Kidney epithelial cell (primary cell): ENCODE data around the gene ADCY3. TPM values are rescaled to one million over a fixed set of nuclear protein-coding genes. Genes with fewer than 3 reads are reported as not detected.

Experiments used
- DNase-seq: peaks from one replicate; pipeline ENCODE4 v3.0.0-alpha.2; 2010; ENCODE audit warnings: low read depth
- H3K27me3 ChIP-seq: 2 replicates; pipeline ENCODE4 v1.6.0; 2011; ENCODE audit warnings: low read length; ENCODE audit not compliant: control insufficient read depth, insufficient read depth
- H3K36me3 ChIP-seq: 2 replicates; pipeline ENCODE4 v1.5.1; 2011; ENCODE audit warnings: low read length; ENCODE audit not compliant: control insufficient read depth, insufficient read depth
- H3K4me3 ChIP-seq: 2 replicates; pipeline ENCODE4 v1.5.1; 2011; ENCODE audit warnings: low read depth, mild to moderate bottlenecking, control low read depth, low read length
- CTCF ChIP-seq: IDR thresholded peaks from 2 replicates; pipeline ENCODE4 v1.5.1; 2011; ENCODE audit warnings: mild to moderate bottlenecking, moderate library complexity, low read length, control low read depth, inconsistent platforms; ENCODE audit not compliant: insufficient read depth, poor library complexity, severe bottlenecking
- total RNA-seq: library from RNA; depleted of rRNA; stranded (reverse); fragments of >200 nt; gene quantifications from 2 replicates; pipeline ENCODE4 v1.2.3, GENCODE V29; 2015

ADCY3 gene
- total RNA-seq, 1 donor from 2014 or later: 24.5 TPM

- Histone ChIP-seq H3K4me3 (no peak overlapping the region), H3K36me3 (no peaks in the 10 kb centered on the region), H3K27me3 (no peaks in the 10 kb centered on the region)
- no peak for TF ChIP-seq CTCF
- no peak for DNase-seq
Observed at GRCh38 chr2:24930768-24931167, 10.7 kb upstream of the ADCY3 start.

GRCh38 chr2:24929230-24929629 lies 9.2 kb upstream of the ADCY3 start:
- no peak for DNase-seq
- TF ChIP-seq CTCF: no peak
- peaks cover 2% of the 10 kb centered on the region for H3K27me3 ChIP-seq
- H3K4me3 ChIP-seq: no peak overlapping the region
- no peaks in the 10 kb centered on the region for H3K36me3 ChIP-seq

GRCh38 chr2:24928036-24928435 lies 8.0 kb upstream of the ADCY3 start:
- Histone ChIP-seq H3K27me3 (peaks cover 2% of the 10 kb centered on the region), H3K4me3 (no peak overlapping the region), H3K36me3 (no peaks in the 10 kb centered on the region)
- no peak for DNase-seq
- TF ChIP-seq CTCF: no peak

- no peak for TF ChIP-seq CTCF
- no peak overlapping the region for H3K4me3 ChIP-seq
- H3K27me3 ChIP-seq: peaks cover 2% of the 10 kb centered on the region
- H3K36me3 ChIP-seq: no peaks in the 10 kb centered on the region
- DNase-seq: no peak
Observed at GRCh38 chr2:24926602-24927252, 6.7 kb upstream of the ADCY3 start.

GRCh38 chr2:24926220-24926601 lies 6.2 kb upstream of the ADCY3 start:
- Histone ChIP-seq H3K4me3 (no peak overlapping the region), H3K27me3 (peaks cover 2% of the 10 kb centered on the region), H3K36me3 (no peaks in the 10 kb centered on the region)
- no peak for DNase-seq
- no peak for TF ChIP-seq CTCF

- no peak for DNase-seq
- no peak for TF ChIP-seq CTCF
- peaks cover 2% of the 10 kb centered on the region for H3K27me3 ChIP-seq
- H3K4me3 ChIP-seq: no peak overlapping the region
- H3K36me3 ChIP-seq: no peaks in the 10 kb centered on the region
Observed at GRCh38 chr2:24925815-24926214, 5.8 kb upstream of the ADCY3 start.
